GM19238 (cell line): ENCODE data around the gene DHRS1.

Experiments used
- DNase-seq: peaks from one replicate; pipeline ENCODE4 v3.0.0; 2011; ENCODE audit warnings: low spot score; ENCODE audit not compliant: insufficient read length

DHRS1 gene

GRCh38 chr14:24299255-24300191, at the start of gene DHRS1, which contains the start of gene NOP9:
DHRS1 (minus strand) TSS chr14:24299780; CDS start chr14:24299106, 674 bp downstream.
NOP9 (plus strand) TSS chr14:24299850; CDS start chr14:24299955, 105 bp downstream.
- DNase-seq = peak; percentile 91

DNA sequence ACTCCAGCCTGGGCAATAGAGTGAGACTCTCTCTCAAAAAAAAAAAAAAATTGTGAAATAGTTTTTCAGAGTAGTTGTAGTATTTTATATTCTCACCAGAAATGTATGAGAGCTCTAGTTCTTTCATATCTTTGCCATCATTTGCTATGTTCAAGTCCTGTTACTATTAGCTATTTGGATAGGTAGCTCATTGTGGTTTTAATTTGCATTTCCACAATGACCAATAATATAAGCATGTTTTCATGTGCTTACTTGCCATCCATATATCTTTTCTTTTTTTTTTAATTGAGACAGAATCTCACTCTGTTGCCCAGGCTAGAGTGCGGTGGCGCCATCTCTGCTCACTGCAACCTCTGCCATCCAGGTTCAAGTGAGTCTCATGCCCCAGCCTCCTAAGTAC, 48.6 kb upstream of the DHRS1 start:
- no peak for DNase-seq

- no peak for DNase-seq
These were observed 47.6 kb upstream of the DHRS1 start for GRCh38 chr14:24347134-24347533.

DNA sequence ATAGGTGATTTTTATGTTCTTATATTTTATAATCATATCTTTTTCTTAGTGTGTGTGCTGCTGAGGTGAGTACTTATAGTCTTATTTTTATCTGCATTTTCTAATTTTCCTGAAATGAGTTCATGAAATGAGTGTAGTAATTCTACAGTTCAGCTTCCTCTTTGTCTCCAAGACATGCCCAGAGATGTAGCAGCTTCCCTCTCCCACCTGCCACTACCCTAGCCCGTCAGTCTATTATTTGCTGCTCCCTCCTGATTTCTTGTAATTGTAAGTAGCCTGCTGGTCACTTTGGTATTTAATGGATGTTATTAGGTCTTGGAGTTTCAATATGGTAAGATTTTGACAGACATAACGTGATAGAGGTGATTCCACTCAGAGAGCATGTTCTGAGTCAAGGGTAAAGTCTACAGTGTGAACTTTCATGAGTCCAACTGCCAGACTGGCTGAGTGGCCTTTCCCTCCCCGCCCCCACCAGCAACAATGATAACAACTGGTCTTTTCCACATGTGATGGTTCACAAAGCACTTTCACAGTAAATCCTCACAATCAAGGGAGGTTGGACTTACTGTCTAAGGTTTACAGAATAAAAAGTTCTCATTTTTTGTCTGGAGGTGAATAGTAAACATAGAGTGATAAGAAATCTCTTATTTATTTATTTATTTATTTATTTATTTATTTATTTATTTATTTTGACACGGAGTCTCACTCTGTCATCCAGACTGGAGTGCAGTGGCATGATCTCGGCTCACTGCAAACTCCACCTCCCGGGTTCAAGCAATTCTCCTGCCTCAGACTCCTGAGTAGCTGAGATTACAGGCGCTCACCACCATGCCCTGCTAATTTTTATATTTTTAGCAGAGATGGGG, 44.4 kb upstream of the DHRS1 start:
- DNase-seq = no peak

- no peak for DNase-seq
These were observed 43.3 kb upstream of the DHRS1 start for GRCh38 chr14:24342889-24343288.

DNA sequence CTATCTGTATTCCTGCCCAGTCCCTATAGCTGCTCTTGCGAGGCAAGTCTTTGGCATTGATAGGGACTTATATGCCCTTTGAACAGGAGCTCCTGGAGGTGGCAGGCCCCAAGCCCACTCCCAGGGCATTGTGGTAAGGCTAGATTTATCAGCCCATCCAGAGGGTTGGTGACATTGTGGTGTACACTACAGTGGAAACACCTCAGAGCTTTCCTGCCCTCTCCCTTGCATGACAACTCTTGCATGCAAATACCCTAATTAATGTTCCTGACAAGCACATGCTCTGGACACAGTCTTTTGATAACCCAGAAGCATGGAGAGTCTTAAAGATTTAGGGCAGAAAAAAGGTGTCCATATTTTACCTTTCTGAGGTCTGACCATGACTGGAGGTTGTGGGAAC, 41.0 kb upstream of the DHRS1 start:
- DNase-seq = no peak

GRCh38 chr14:24339284-24340151, 39.9 kb upstream of the DHRS1 start, which contains the start of gene RIPK3:
RIPK3 (minus strand) TSS chr14:24339991; CDS start chr14:24339826, 165 bp downstream.
- peak; percentile 82 for DNase-seq

DNA sequence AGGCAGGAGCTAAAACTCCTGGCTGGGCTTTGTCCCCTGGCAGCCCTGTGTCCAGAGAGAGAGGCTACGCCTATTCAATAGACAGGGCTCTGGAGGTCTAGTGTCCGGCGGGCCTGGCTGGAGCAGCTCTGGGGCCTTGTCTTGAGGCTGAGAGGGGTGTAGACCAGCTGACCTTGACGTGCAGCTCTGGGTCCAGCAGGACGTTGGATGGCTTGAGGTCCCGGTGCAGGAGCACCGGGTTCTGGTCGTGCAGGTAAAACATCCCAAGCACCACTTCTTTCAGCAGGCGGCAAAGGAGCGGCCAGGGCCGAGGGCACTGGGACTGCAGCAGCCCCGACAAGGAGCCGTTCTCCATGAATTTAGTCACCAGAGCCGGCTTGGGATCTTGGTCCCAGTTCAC, 39.3 kb upstream of the DHRS1 start:
- no peak for DNase-seq

DNA sequence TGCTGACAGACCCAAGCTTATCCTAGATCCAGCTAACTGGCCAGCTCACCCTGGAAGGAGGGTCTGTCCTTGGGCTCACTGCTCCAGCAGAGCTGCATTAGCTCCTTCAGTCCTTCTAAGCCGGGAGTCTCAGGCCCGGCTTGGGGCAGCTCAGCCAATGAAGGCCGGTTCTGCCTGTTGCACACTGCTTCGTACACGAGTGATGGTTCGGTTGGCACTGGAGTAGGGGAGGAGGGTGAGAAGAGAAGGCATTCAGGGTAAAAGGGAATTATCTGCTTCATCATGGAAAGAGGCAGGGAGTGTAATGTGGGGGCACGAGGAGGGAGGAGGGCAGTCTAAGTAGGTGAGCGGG, 38.2 kb upstream of the DHRS1 start:
- no peak for DNase-seq

DNA sequence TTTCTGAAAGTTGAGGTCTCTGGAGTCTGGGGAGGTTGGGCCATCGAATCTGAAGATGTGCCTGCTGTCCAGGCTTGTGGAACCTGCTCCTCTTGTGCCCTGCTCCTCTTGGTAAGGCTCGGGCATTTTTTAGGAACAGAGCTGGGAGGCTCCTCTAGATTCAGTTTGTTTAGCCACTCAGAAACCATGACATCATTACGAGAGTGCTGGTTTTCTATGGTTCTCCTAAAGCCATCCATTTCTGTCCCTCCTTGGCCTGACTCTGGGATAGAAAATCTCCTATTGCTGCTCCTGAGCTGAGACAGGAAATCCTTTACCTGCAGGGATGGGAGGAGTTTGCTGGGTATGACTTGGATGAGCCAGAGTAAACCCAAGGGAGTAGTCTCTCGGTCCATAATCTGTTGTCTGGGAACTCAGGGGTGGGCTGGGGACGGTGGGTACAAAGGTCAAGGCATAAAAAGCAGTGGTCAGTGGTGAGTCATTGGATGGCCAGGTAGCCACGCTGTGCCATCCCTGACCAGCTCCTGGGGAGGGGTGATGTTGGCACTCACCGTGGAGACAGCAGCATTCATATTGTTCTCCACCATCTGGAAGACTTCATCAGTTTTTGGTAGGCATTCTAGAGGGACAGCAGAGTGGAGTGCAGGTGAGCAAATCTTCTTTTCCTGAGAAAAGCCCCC, 37.7 kb upstream of the DHRS1 start:
- no peak for DNase-seq

DNA sequence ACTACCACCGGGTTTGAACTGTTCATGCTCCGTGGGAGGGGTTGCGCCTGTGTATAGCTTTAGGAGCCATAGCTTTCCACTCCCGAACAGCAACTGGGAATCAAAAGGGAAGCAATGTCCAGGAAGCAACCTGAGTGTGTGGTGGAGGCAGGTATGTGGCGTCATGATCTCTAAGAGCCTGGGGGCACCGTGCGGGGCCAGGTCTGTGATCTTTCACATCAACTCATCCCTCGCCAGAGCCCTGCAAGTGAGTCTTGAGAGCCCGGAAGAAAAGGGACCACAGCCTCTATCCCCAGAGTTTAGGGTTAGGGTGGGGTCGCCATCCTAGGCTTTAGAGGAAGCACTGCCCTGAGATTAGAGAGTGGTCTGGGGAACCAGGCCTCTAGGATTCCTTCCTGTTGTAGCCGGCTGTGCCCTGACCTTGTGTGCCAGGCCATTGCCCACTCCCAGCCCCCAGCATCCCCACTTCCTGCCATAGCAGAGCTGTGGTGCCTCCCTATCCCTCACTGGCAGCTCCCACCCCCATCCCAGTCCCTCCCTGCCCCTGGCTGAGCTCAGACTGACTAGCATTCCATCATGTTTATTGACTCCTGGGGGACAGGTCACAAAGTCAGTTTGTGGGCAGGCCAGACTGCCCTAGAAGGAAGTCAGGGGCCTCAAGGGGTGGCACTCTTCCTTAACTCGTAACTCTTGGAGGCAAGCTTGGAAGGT, 36.0 kb upstream of the DHRS1 start:
- no peak for DNase-seq

DNA sequence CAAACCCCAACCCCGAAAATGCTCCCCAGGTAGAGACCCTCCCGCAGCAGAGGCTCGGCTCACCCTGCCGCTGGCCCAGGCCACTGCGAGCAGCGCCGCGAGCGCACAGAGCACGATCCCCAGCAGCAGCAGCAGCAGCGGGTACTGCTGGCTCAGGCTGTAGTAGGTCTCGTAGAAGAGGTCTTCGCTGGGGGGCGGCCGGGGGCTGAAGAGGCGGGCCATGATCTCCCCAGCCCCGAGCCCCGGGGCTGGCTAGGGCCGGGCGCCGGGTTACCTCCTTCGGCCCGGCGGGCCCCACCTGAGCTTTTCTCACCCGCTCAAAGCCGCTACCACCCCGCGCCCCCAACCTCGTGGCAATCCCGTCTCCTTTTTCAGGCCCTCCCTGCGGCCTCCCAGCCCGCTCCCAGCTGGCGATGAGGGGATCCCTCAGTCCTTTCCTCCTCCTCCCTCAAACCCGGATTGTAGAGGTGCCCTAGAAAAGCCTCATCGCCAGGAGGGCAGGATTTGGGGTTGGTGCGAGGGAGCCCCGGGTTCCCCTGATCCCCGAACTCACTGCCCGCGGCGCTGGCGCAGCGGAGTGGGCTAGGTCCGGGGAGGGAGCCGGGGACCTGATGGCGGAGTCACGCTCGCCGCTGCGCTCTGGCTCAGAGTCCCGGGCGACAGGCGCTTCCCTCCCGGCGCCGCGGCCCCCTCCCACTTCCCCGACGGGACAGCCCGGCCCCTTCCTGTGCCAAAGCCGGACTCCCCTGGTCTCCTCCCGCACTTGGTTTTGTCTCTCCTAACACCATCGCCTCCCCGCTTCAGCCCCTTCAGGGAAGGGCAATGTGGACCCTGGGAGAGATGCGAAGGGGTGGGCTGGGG, 35.1 kb upstream of the DHRS1 start, which contains the start of gene ADCY4:
Gene ADCY4, minus strand, starts transcription at position 641 of the 861 bp plus-strand sequence. Its CDS starts 419 bp downstream, at position 222.
- DNase-seq = no peak

DNA sequence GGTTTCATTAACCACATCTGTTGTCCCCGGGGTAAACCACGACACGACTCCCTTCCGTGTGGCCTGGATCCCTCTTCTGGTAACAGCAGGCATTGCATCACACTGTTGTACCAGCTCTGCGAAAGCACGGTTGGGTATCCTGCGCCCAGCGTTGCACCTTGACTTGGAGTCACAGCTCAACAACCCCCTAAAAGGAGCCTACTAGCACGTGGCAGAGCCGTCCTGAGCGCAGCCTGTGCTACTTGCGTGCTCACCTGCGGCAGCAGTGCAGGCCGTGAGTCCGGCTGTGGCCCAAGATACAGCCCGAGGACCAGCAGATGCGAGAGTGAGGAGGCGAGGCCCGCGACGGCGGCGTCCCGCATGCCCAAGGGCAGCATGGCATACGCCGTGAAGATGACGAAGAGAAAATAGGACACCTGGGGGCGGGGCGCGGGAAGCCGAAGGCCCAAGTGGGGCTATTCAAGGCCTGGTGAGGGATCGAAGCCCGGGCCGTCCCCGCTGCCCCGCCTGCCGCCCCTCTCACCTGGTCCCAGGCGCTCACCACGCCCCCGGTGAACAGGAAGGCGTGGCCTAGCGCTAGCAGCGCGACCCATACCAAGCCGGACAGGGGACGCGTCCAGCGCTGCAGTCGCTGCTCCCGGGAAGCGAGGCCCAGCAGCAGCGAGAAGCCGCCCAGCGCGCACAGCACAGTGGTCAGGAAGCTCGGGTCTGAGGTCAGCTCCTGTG, 32.9 kb upstream of the DHRS1 start:
- peak; percentile 93 for DNase-seq

DNA sequence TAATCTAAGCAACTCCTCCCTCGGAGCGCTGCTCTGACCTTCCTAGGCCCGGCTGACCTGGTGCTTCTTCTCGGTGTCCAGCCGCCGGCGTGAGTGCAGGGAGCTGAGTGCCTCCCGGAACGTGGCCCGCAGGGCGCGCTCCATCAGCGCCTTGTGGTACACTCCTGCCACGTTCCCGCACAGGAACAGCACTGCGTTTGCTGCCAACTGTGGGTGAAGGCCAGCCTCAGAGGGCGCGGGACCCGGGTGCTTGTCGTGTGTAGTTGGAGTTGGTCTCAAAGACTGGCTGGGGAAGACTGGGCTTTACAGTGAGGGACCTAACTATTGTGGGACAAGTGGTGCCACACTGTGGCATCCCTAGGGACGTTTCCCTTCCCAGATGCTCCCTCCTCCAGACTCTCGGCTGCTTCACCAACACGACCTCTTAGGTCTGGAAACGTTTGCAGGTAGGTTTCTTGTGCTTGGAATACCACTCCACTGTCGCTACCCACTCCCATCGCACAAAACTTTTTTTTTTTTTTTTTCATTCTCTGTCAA, 32.2 kb upstream of the DHRS1 start:
- DNase-seq = no peak

GRCh38 chr14:24330973-24331674, 31.5 kb upstream of the DHRS1 start:
- no peak for DNase-seq

GRCh38 chr14:24329736-24330135, 30.2 kb upstream of the DHRS1 start:
- DNase-seq = no peak

- DNase-seq = no peak
These were observed 29.6 kb upstream of the DHRS1 start for GRCh38 chr14:24329073-24329663.
